Measurements from ENCODE around the gene PLXNA1.

- TF ChIP-seq CTCF (conservative IDR thresholded peaks at IDR 0.05; ENCODE audit: low read length) (no peak), EZH2phosphoT487 (IDR thresholded peaks at IDR 0.05; ENCODE audit: borderline replicate concordance) (no peak)
Observed at GRCh38 chr3:127008236-127008635, 25.3 kb downstream of the PLXNA1 start.

Data from Loucy (cell line).